GM12878 (cell line): ENCODE results near the gene MYBPC1. TPM values are rescaled to one million over a fixed set of nuclear protein-coding genes. Genes with fewer than 3 reads are reported as not detected.

ENCODE experiments used
- ATAC-seq: fragments of 200-7000 bp; cut with Tn5 transposase; 3 replicates; pipeline ENCODE4 v1.9.1; 2020; ENCODE audit warnings: mild to moderate bottlenecking, moderate library complexity
- BruUV-seq: library from RNA; stranded (reverse); fragments of 400-500 nt; replicated peaks from 2 replicates; lab custom pipeline; 2021; lab: Mats Ljungman, UMichigan
- CTCF ChIA-PET: fragments of 300-600 bp; sonication (Branson Sonifier 250); formaldehyde crosslinking; extraction: SDS; loops from one replicate; lab custom pipeline; 2021; ENCODE audit warnings: inconsistent platforms; lab: Yijun Ruan, JAX
- POLR2A ChIA-PET: fragments of 350-600 bp; formaldehyde crosslinking; extraction: SDS; loops from one replicate; lab custom pipeline; 2021; ENCODE audit warnings: inconsistent platforms; lab: Charles Lee
- RAD21 ChIA-PET: fragments of 300-600 bp; sonication (Branson Sonifier 250); formaldehyde crosslinking; loops from one replicate; lab custom pipeline; 2023; ENCODE audit warnings: antibody characterized with exemption; ENCODE audit not compliant: unreplicated experiment; lab: Charles Lee
- SMC1A ChIA-PET: fragments of 300-600 bp; sonication (Branson Sonifier 250); formaldehyde crosslinking; loops from one replicate; lab custom pipeline; 2023; ENCODE audit not compliant: unreplicated experiment, uncharacterized antibody; lab: Charles Lee
- DNase-seq: peaks from one replicate; pipeline ENCODE4 v3.0.0-alpha.2; 2011; ENCODE audit warnings: low read depth, low spot score
- FAIRE-seq: peaks from 3 replicates; lab custom pipeline; 2011; peaks lifted over from hg19 to GRCh38; lab: Jason Lieb, UNC
- H2AFZ ChIP-seq: 2 replicates; pipeline ENCODE4 v1.6.0; 2011; ENCODE audit warnings: low read depth, low read length, control low read depth; ENCODE audit not compliant: control insufficient read depth
- H3K27ac ChIP-seq: 2 replicates; pipeline ENCODE4 v1.5.1; 2011; ENCODE audit warnings: control low read depth; ENCODE audit not compliant: control insufficient read depth, insufficient read depth
- H3K27me3 ChIP-seq, 2 experiments: replicated peaks in 1 of 2; 2 replicates each; pipeline versions ENCODE4 v1.6.0 to v1.6.1; 2011; ENCODE audit warnings: low read length in 1 of 2; ENCODE audit not compliant: control insufficient read depth in 2 of 2, insufficient read depth in 2 of 2
- H3K36me3 ChIP-seq, 2 experiments: 2 replicates each; pipeline ENCODE4 v1.5.1; 2011; ENCODE audit warnings: low read length in 1 of 2; ENCODE audit not compliant: control insufficient read depth in 2 of 2, insufficient read depth in 2 of 2
- H3K4me1 ChIP-seq: 2 replicates; pipeline ENCODE4 v1.6.1; 2011; ENCODE audit warnings: mild to moderate bottlenecking, low read length, moderate library complexity, mixed read lengths; ENCODE audit not compliant: control insufficient read depth, insufficient read depth
- H3K4me2 ChIP-seq: 2 replicates; pipeline ENCODE4 v1.6.0; 2011; ENCODE audit warnings: control low read depth; ENCODE audit not compliant: control insufficient read depth, insufficient read depth
- H3K4me3 ChIP-seq: fragments of 200-600 bp; sonication (generic); 2 replicates; pipeline ENCODE4 v1.5.1; 2016
- H3K79me2 ChIP-seq: 2 replicates; pipeline ENCODE4 v1.6.0; 2011; ENCODE audit warnings: low read length; ENCODE audit not compliant: control insufficient read depth, insufficient read depth
- H3K9ac ChIP-seq: 2 replicates; pipeline ENCODE4 v1.8.0; 2011; ENCODE audit warnings: low read length, control low read depth, mixed read lengths; ENCODE audit not compliant: control insufficient read depth, insufficient read depth
- H3K9me3 ChIP-seq: replicated peaks from 3 replicates; pipeline ENCODE4 v1.5.1; 2011; ENCODE audit warnings: mild to moderate bottlenecking, low read length; ENCODE audit not compliant: control insufficient read depth, insufficient read depth
- H4K20me1 ChIP-seq: 2 replicates; pipeline ENCODE4 v1.6.0; 2011; ENCODE audit not compliant: control insufficient read depth, insufficient read depth
- CBFB ChIP-seq: IDR thresholded peaks from 2 replicates; pipeline ENCODE4 v1.6.1; 2016; ENCODE audit warnings: antibody characterized with exemption, low read depth
- CEBPB ChIP-seq, 2 experiments: fragments of 150-350 bp in 1 of 2; IDR thresholded peaks; 2 replicates each; pipeline ENCODE4 v1.6.1; 2012 to 2014; ENCODE audit warnings: low read depth in 2 of 2, low read length in 2 of 2, borderline replicate concordance in 1 of 2, inconsistent platforms in 1 of 2
- CHD1 ChIP-seq: IDR thresholded peaks from 2 replicates; pipeline ENCODE4 v1.6.1; 2012; ENCODE audit warnings: low read depth, low read length, improper control_type of control experiment
- CHD2 ChIP-seq: IDR thresholded peaks from 2 replicates; pipeline ENCODE4 v1.6.1; 2011; ENCODE audit warnings: low read depth, low read length, improper control_type of control experiment, borderline replicate concordance
- DPF2 ChIP-seq: fragments of 450-650 bp; IDR thresholded peaks from 2 replicates; pipeline ENCODE4 v1.6.1; 2017; ENCODE audit warnings: mild to moderate bottlenecking
- EZH2 ChIP-seq: IDR thresholded peaks from 2 replicates; pipeline ENCODE4 v1.6.1; 2012; ENCODE audit warnings: low read depth, mild to moderate bottlenecking, control low read depth, inconsistent platforms, low read length, borderline replicate concordance; ENCODE audit not compliant: control insufficient read depth
- FOXK2 ChIP-seq: fragments of 450-650 bp; IDR thresholded peaks from 2 replicates; pipeline ENCODE4 v1.6.1; 2017; ENCODE audit warnings: mild to moderate bottlenecking, moderate library complexity
- HCFC1 ChIP-seq: fragments of 150-350 bp; IDR thresholded peaks from 2 replicates; pipeline ENCODE4 v1.6.1; 2014; ENCODE audit warnings: low read length
- HDGF ChIP-seq: fragments of 450-650 bp; IDR thresholded peaks from 2 replicates; pipeline ENCODE4 v1.6.1; 2016; ENCODE audit warnings: antibody characterized with exemption
- JUND ChIP-seq: IDR thresholded peaks from 2 replicates; pipeline ENCODE4 v1.6.1; 2012; ENCODE audit warnings: low read depth, mild to moderate bottlenecking, low read length, improper control_type of control experiment, moderate library complexity
- NFXL1 ChIP-seq: fragments of 450-650 bp; IDR thresholded peaks from 2 replicates; pipeline ENCODE4 v1.6.1; 2017; ENCODE audit warnings: antibody characterized with exemption, mild to moderate bottlenecking, borderline replicate concordance
- RB1 ChIP-seq: fragments of 450-650 bp; formaldehyde crosslinking; IDR thresholded peaks from 2 replicates; pipeline ENCODE4 v1.6.1; 2017; ENCODE audit warnings: mild to moderate bottlenecking, borderline replicate concordance
- RFX5 ChIP-seq: IDR thresholded peaks from 2 replicates; pipeline ENCODE4 v1.6.1; 2011; ENCODE audit warnings: low read depth, low read length, improper control_type of control experiment
- SMC3 ChIP-seq: IDR thresholded peaks from 2 replicates; pipeline ENCODE4 v1.6.1; 2011; ENCODE audit warnings: low read length, improper control_type of control experiment, borderline replicate concordance
- SP1 ChIP-seq: IDR thresholded peaks from one replicate; pipeline ENCODE4 v1.6.1; 2011; ENCODE audit warnings: low read depth, low read length
- STAT3 ChIP-seq: IDR thresholded peaks from 2 replicates; pipeline ENCODE4 v1.6.1; 2011; ENCODE audit warnings: low read depth, low read length, improper control_type of control experiment
- TARDBP ChIP-seq: IDR thresholded peaks from 2 replicates; pipeline ENCODE4 v1.6.1; 2016; ENCODE audit warnings: borderline replicate concordance
- ZNF24 ChIP-seq: fragments of 450-650 bp; IDR thresholded peaks from 2 replicates; pipeline ENCODE4 v1.6.1; 2017; ENCODE audit warnings: antibody characterized with exemption, mild to moderate bottlenecking
- ZZZ3 ChIP-seq: IDR thresholded peaks from 2 replicates; pipeline ENCODE4 v1.6.1; 2011; ENCODE audit warnings: low read depth; ENCODE audit not compliant: control insufficient read depth, insufficient read length
- WGBS: methylation state at CpG from one replicate; pipeline ENCODE4 v1.1.6; 2016; ENCODE audit warnings: low lambda C conversion rate; ENCODE audit not compliant: insufficient replicate concordance, insufficient coverage; ENCODE audit errors: missing lambda C conversion rate; 5-methylcytosine and 5-hydroxymethylcytosine counted together
- in situ Hi-C: fragments of 300-500 bp; cut with MboI; formaldehyde crosslinking; loops from 9 replicates; pipeline ENCODE4 v1.14.3; 2018; ENCODE audit warnings: mixed read lengths
- intact Hi-C: fragments of 100-400 bp; cut with micrococcal nuclease; formaldehyde crosslinking; loops from one replicate; pipeline ENCODE4 v1.14.2; 2022; ENCODE audit not compliant: unreplicated experiment
- polyA plus RNA-seq, 11 experiments: library from polyadenylated mRNA; depleted of rRNA in 4 of 11; unstranded in 6 of 11; stranded (reverse) in 5 of 11; fragments of >200 nt; fragmentation: Nextera tagmentation in 4 of 11; fragmentation: Illumina TruSeq in 1 of 11; extraction: Ambion mirVana in 4 of 11; extraction: Trizol in 1 of 11; gene quantifications; 1 replicate in 1 of 11; 2 replicates in 10 of 11; pipeline versions ENCODE4 v1.2.1 to v1.2.3, GENCODE V29; 2011 to 2016; ENCODE audit warnings: inconsistent platforms in 2 of 11, missing spikeins in 2 of 11, low read depth in 1 of 11
- total RNA-seq, 4 experiments: library from RNA; depleted of rRNA in 3 of 4; stranded (reverse); fragments of >200 nt in 3 of 4; fragmentation: Illumina TruSeq in 1 of 4; extraction: Trizol in 1 of 4; gene quantifications; 2 replicates each; pipeline versions ENCODE4 v1.2.1 to v1.2.3, GENCODE V29; 2013 to 2021
- TF ChIP-seq, protein P1 (sequence below): IDR thresholded peaks from 2 replicates; pipeline ENCODE4 v1.6.1; 2012; ENCODE audit warnings: low read length, inconsistent platforms

MYBPC1 gene
- total and polyA plus RNA-seq, 10 of the 15 experiments (the other 5 are each of a cell fraction or from before 2014, with no cell fraction given), result not detected

DNA sequence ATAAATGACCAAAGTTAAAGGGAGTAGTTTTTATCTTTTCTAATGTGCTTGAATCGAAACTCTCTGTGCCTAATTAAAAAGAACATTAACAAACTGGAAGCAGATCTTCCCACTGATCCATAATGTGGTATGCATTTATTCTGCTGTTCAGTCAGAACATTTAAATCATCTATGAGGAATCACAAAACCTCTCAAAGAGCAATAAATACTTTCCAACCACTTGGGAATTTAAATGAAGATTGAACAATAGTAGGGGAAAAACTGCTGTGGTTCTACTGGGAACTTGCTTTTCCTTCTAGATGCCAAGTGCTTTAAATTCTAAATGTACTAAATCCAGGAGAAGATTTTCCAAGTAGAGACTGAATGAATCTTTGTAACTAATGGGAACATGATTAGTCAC is 90.3 kb downstream of the MYBPC1 start:
- POLR2A ChIA-PET, result no interaction called here
- intact Hi-C loops, result no loop called here
- CTCF ChIA-PET, result no interaction called here
- no peak overlapping the region for H3K27ac ChIP-seq
- DNase-seq (no peak), ATAC-seq (no peak), FAIRE-seq (no peak)
- H3K79me2 ChIP-seq, result no peaks in the 10 kb centered on the region
- SMC1A ChIA-PET, result no interaction called here
- H4K20me1 ChIP-seq, result no peaks in the 10 kb centered on the region
- WGBS, result 30% methylated on average over 1 of the region's 1 CpG
- H3K9me3 ChIP-seq, result no peaks in the 10 kb centered on the region
- BruUV-seq, result no TSS peak
- no peaks in the 10 kb centered on the region for H3K4me1 ChIP-seq
- no peak overlapping the region for H3K4me3 ChIP-seq
- in situ Hi-C loops, result no loop called here
- no peak overlapping the region for H3K9ac ChIP-seq
- RAD21 ChIA-PET, result no interaction called here
- TF ChIP-seq STAT3, result no peak
- no peak for TF ChIP-seq JUND
- TF ChIP-seq RFX5, result no peak
- no peak for TF ChIP-seq TARDBP
- no peak for TF ChIP-seq SMC3
- no peak for TF ChIP-seq RB1
- TF ChIP-seq DPF2, result no peak
- no peaks in the 10 kb centered on the region; a peak in 1 of 4 replicates for H3K27me3 ChIP-seq
- H2AFZ ChIP-seq, result no peak overlapping the region
- no peaks in the 10 kb centered on the region for H3K36me3 ChIP-seq
- no peak overlapping the region for H3K4me2 ChIP-seq

DNA sequence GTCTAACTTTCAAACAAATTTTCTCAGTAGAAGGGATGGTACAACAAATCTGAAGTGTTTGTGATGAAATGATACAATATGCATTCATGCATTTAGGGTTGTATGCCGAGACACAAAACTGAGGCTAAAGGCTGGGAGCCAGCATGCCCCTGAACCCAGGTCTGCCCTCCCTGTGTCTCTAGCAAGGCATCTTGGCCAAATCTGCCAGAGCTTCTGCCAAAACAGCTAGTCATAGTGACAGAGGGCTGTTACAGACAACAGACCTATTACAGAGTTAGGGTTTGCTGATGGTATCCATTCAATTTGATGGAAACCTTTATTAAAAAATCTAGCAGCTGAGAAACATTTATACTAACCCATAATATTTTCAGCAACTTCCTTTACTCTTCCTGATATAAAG is 91.4 kb downstream of the MYBPC1 start:
- TF ChIP-seq HCFC1 (no peak), ZNF24 (no peak), EZH2 (no peak), CHD1 (no peak), CBFB (no peak), SP1 (no peak), CEBPB (IDR thresholded peaks at IDR 0.05; ENCODE audit: borderline replicate concordance in 1 of 2, low read depth in 2 of 2, low read length in 2 of 2) (no peak), FOXK2 (no peak), CHD2 (no peak), NFXL1 (no peak), ZZZ3 (no peak), HDGF (no peak)
- TF ChIP-seq, protein P1, sequence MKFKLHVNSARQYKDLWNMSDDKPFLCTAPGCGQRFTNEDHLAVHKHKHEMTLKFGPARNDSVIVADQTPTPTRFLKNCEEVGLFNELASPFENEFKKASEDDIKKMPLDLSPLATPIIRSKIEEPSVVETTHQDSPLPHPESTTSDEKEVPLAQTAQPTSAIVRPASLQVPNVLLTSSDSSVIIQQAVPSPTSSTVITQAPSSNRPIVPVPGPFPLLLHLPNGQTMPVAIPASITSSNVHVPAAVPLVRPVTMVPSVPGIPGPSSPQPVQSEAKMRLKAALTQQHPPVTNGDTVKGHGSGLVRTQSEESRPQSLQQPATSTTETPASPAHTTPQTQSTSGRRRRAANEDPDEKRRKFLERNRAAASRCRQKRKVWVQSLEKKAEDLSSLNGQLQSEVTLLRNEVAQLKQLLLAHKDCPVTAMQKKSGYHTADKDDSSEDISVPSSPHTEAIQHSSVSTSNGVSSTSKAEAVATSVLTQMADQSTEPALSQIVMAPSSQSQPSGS, result no peak
- Histone ChIP-seq H2AFZ (no peak overlapping the region), H3K4me3 (no peak overlapping the region), H3K27ac (no peak overlapping the region), H4K20me1 (no peaks in the 10 kb centered on the region), H3K36me3 (no peaks in the 10 kb centered on the region), H3K9ac (no peak overlapping the region), H3K9me3 (no peaks in the 10 kb centered on the region), H3K79me2 (no peaks in the 10 kb centered on the region), H3K4me1 (no peaks in the 10 kb centered on the region), H3K4me2 (no peak overlapping the region), H3K27me3 (no peaks in the 10 kb centered on the region; a peak in 1 of 4 replicates)
- BruUV-seq, result no TSS peak
- no peak for DNase-seq
- intact Hi-C loops, result no loop called here
- ATAC-seq, result no peak
- FAIRE-seq, result no peak
- CTCF ChIA-PET, result interaction anchor here (0.7 kb wide), 1 partner anchor 1917 kb away, joined by 3 read pairs; no protein-coding TSS in a partner anchor
- WGBS, result 80% methylated on average over 1 of the region's 1 CpG
- RAD21 ChIA-PET, result no interaction called here
- POLR2A ChIA-PET, result no interaction called here
- SMC1A ChIA-PET, result no interaction called here
- in situ Hi-C loops, result no loop called here
